Erythroblast (primary cell): ENCODE measurements around the gene DSCAM.

Source experiments
- GATA1 ChIP-seq: IDR thresholded peaks from 2 replicates; pipeline ENCODE4 v1.6.1; 2011; ENCODE audit warnings: low read depth, mild to moderate bottlenecking, control low read depth, low read length, moderate library complexity
- POLR2A ChIP-seq: IDR thresholded peaks from 2 replicates; pipeline ENCODE4 v1.6.1; 2011; ENCODE audit warnings: mild to moderate bottlenecking, low read length

DNA sequence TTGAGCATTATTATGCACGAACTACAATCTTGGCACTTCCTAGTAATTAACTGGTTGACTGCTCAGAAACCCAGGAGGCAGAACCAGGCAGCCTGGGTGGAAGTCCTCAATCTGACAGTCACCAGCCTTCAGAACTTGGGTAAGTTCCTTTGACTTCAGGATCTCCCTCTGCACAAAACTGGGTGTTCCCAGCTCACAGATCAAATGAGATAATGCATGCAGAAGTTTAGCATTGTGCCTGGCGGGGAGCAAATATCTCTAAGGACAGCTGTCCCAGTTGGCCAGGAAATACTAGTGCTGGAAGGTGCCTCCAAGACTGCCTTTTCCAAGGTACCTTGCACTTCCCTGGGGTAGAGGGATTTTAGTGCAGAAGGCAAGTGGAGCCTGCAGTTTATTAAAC lies 684.9 kb downstream of the DSCAM start:
- TF ChIP-seq POLR2A (no peak), GATA1 (no peak)
